ACC112 (cell line): ENCODE measurements around the gene ACOXL.

Source experiments
- H2AFZ ChIP-seq: fragments of 200-600 bp; sonication (generic); one replicate; pipeline ENCODE4 v1.6.0; 2017; ENCODE audit warnings: antibody characterized with exemption, low read length; ENCODE audit not compliant: unreplicated experiment
- H3K27ac ChIP-seq: fragments of 200-600 bp; sonication (generic); 2 replicates; pipeline ENCODE4 v1.5.1; 2014; ENCODE audit warnings: low read depth, mild to moderate bottlenecking, antibody characterized with exemption, low read length, moderate library complexity
- H3K27me3 ChIP-seq: fragments of 200-600 bp; sonication (generic); 2 replicates; pipeline ENCODE4 v1.6.1; 2014; ENCODE audit warnings: mild to moderate bottlenecking, antibody characterized with exemption, low read length, moderate library complexity, mixed read lengths; ENCODE audit not compliant: insufficient read depth
- H3K36me3 ChIP-seq: fragments of 200-600 bp; sonication (generic); 2 replicates; pipeline ENCODE4 v1.6.1; 2016; ENCODE audit warnings: mild to moderate bottlenecking, antibody characterized with exemption, low read length, moderate library complexity, mixed read lengths; ENCODE audit not compliant: insufficient read depth
- H3K4me1 ChIP-seq: fragments of 200-600 bp; sonication (generic); one replicate; pipeline ENCODE4 v1.6.1; 2016; ENCODE audit warnings: low read length, mixed read lengths; ENCODE audit not compliant: insufficient read depth, unreplicated experiment, control insufficient read depth
- H3K4me3 ChIP-seq: fragments of 200-600 bp; sonication (generic); 2 replicates; pipeline ENCODE4 v1.5.1; 2014; ENCODE audit warnings: mild to moderate bottlenecking, low read depth, low read length
- H3K79me2 ChIP-seq: fragments of 200-600 bp; sonication (generic); one replicate; pipeline ENCODE4 v1.6.0; 2016; ENCODE audit warnings: low read length; ENCODE audit not compliant: control insufficient read depth, unreplicated experiment, insufficient read depth

The ACOXL gene

DNA sequence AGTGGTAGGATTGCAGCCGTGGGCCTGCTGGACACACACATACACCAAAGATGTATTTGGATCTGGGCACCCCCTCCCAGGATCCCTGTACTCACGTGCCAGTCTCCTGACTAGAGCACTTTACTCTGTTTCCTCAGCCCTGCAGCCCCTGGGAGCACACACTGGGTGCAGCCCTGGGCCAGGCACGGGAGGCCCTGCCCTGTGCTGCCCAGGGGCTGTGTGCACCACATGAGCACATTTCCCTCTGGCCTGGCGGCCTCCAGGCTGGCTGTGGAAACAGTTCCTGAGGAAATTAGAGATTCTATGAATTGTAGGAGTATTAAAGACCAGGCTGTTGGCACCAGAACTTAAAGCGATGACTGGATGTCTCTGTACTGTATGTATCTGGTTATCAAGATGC is 433.7 kb downstream of the ACOXL start:
- no peak overlapping the region for H2AFZ ChIP-seq
- no peak overlapping the region for H3K4me3 ChIP-seq
- no peak overlapping the region for H3K27ac ChIP-seq
- no peaks in the 10 kb centered on the region for H3K36me3 ChIP-seq
- no peaks in the 10 kb centered on the region for H3K27me3 ChIP-seq
- peaks cover 20% of the 10 kb centered on the region for H3K4me1 ChIP-seq
- H3K79me2 ChIP-seq = no peaks in the 10 kb centered on the region

DNA sequence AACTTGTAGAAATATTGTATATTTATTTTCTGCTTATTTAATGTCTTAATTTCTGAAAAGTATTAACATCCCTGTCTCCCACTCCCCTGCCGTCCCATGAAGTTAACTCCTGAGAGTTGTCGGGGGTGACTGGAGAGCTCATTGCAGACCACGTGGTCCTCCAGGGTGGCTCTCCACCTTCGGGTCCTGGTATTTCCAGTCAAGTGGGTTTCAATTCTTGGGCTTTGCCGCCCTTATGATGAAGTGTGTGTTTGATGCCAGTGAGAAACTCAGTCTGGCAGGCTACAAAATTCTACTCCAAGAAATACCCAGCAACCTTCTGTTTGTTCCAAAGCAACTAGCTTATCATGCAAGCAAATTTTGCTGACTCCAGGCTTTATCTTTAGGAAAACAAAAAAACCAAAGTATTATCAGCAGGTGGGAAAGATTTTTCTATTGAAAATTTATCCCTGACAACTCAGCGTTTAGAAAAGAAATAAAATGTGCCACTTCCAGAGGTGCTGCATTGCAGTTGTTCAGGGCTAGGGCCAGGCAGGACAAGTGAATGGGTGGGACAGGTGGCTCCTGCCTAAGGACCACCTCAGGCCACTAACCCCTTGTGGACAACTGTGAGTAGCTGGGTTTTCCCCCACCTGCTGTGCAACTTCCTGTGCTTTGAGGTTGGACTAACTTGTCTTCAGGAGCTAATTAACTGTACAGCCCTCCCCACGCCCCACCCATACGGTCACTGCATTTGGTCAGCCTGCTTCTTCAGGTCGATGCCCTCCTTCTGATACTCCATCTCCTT is 434.9 kb downstream of the ACOXL start:
- H3K4me3 ChIP-seq = no peak overlapping the region
- no peak overlapping the region for H2AFZ ChIP-seq
- no peaks in the 10 kb centered on the region for H3K79me2 ChIP-seq
- H3K4me1 ChIP-seq = peaks cover 15% of the 10 kb centered on the region
- H3K27ac ChIP-seq = no peak overlapping the region
- no peaks in the 10 kb centered on the region for H3K27me3 ChIP-seq
- H3K36me3 ChIP-seq = no peaks in the 10 kb centered on the region

- Histone ChIP-seq H3K79me2 (no peaks in the 10 kb centered on the region), H3K4me1 (peaks cover 15% of the 10 kb centered on the region), H3K4me3 (no peak overlapping the region), H3K27me3 (no peaks in the 10 kb centered on the region), H3K36me3 (no peaks in the 10 kb centered on the region), H2AFZ (no peak overlapping the region), H3K27ac (no peak overlapping the region)
Observed at GRCh38 chr2:111167863-111168162, 435.4 kb downstream of the ACOXL start.
